ENCODE data around the gene OXLD1.

DNA sequence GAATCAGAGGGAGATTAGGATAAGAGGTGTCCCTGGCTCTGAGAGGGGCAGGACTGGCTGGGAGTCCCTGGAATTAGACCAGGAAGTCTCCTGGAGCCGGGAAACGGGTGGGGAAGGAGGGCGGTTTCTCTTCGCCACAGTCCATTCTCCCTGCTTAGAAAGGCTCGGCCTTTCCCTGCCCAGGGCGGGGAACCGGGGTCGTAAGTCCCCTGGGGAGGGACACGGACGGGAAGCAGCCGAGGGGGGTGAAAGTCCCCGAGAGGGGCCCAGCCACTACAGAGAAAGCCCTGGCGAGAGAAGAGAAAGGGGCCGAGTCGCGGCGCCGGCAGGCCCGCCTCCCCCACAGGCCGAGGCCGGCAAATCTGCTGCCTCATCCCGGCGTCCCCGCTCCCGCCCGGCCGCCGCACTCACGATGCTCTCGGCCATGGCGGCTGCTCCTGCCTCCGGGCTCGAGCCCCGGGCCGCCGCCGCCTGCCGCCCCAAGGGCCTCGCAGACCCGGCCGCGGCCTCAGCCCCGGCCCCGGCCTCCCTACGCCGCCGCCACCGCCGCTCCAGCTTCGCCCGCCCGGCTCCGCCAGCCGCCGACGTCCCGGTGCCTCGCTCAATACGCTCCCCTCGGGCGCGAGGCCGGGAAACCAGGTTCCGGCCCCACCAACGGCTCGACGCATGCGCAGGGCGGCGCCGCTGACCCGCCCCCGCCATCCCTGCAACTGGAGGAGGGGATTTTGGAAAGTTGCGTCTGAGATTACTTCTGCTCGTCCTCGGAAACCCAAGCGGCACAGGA lies 29.7 kb downstream of the OXLD1 start, which contains the start of the genes NPLOC4 and TSPAN10:
- TF ChIP-seq, protein P1, sequence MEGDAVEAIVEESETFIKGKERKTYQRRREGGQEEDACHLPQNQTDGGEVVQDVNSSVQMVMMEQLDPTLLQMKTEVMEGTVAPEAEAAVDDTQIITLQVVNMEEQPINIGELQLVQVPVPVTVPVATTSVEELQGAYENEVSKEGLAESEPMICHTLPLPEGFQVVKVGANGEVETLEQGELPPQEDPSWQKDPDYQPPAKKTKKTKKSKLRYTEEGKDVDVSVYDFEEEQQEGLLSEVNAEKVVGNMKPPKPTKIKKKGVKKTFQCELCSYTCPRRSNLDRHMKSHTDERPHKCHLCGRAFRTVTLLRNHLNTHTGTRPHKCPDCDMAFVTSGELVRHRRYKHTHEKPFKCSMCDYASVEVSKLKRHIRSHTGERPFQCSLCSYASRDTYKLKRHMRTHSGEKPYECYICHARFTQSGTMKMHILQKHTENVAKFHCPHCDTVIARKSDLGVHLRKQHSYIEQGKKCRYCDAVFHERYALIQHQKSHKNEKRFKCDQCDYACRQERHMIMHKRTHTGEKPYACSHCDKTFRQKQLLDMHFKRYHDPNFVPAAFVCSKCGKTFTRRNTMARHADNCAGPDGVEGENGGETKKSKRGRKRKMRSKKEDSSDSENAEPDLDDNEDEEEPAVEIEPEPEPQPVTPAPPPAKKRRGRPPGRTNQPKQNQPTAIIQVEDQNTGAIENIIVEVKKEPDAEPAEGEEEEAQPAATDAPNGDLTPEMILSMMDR (optimal IDR thresholded peaks at IDR 0.05 in 1 of 3, IDR thresholded peaks at IDR 0.05 in 1 of 3, conservative IDR thresholded peaks at IDR 0.05 in 1 of 3; ENCODE audit: extremely low read depth in 1 of 3, insufficient read depth in 2 of 3, low read length in 3 of 3), result no peak
- TF ChIP-seq EZH2 (IDR thresholded peaks at IDR 0.05; ENCODE audit: low read length), result no peak

Measured in keratinocyte (primary cell).